T47D (cell line): ENCODE measurements around the gene TMTC4.

ENCODE experiments used
- DNase-seq, 2 experiments: peaks; one replicate each; pipeline versions ENCODE4 v3.0.0 to v3.0.0-alpha.2; 2011 to 2012; ENCODE audit warnings: low read depth in 1 of 2, low spot score in 1 of 2
- JUND ChIP-seq: IDR thresholded peaks from 2 replicates; pipeline ENCODE4 v1.6.1; 2012; ENCODE audit warnings: low read depth
- in situ Hi-C: cut with HindIII; loops from 2 replicates; pipeline ENCODE4 v1.10.0; 2016; ENCODE audit warnings: low sequenced_read_pairs, low pct_unique_long_range_greater_than_20kb

Gene TMTC4

GRCh38 chr13:100675661-100676129 lies 1.1 kb upstream of the TMTC4 start:
- DNase-seq = no peak
- in situ Hi-C loops = no loop called here
- TF ChIP-seq JUND = no peak

GRCh38 chr13:100674872-100675660 lies 471 bp upstream of the TMTC4 start:
- in situ Hi-C loops = no loop called here
- peak; percentile 96 to 99 for DNase-seq
- no peak for TF ChIP-seq JUND

GRCh38 chr13:100673713-100674571 lies 653 bp downstream of the TMTC4 start:
- in situ Hi-C loops = no loop called here
- DNase-seq = peak; percentile 43 to 56
- TF ChIP-seq JUND = no peak

- TF ChIP-seq JUND = no peak
- no peak for DNase-seq
- in situ Hi-C loops = no loop called here
Observed at GRCh38 chr13:100673376-100673712, 1.3 kb downstream of the TMTC4 start.

GRCh38 chr13:100671389-100672182 lies 3.0 kb downstream of the TMTC4 start:
- TF ChIP-seq JUND = no peak
- in situ Hi-C loops = no loop called here
- DNase-seq = no peak

GRCh38 chr13:100668408-100668807 lies 6.2 kb downstream of the TMTC4 start:
- in situ Hi-C loops = no loop called here
- no peak for DNase-seq
- TF ChIP-seq JUND = no peak

GRCh38 chr13:100667894-100668293 lies 6.7 kb downstream of the TMTC4 start:
- DNase-seq = no peak
- TF ChIP-seq JUND = no peak
- in situ Hi-C loops = no loop called here

GRCh38 chr13:100666124-100666523 lies 8.5 kb downstream of the TMTC4 start:
- in situ Hi-C loops = no loop called here
- DNase-seq = no peak
- no peak for TF ChIP-seq JUND

GRCh38 chr13:100665403-100665802 lies 9.2 kb downstream of the TMTC4 start:
- in situ Hi-C loops = no loop called here
- no peak for DNase-seq
- no peak for TF ChIP-seq JUND

GRCh38 chr13:100664171-100664900 lies 10.3 kb downstream of the TMTC4 start:
- in situ Hi-C loops = no loop called here
- no peak for DNase-seq
- no peak for TF ChIP-seq JUND

- no peak for DNase-seq
- in situ Hi-C loops = no loop called here
- no peak for TF ChIP-seq JUND
Observed at GRCh38 chr13:100662468-100663211, 12.0 kb downstream of the TMTC4 start.

- DNase-seq = no peak
- in situ Hi-C loops = no loop called here
- no peak for TF ChIP-seq JUND
Observed at GRCh38 chr13:100660761-100661160, 13.8 kb downstream of the TMTC4 start.
